ENCODE measurements around the gene CFAP58.

The CFAP58 gene

GRCh38 chr10:104323085-104323484 lies 30.5 kb upstream of the CFAP58 start:
- TF ChIP-seq, protein P1, sequence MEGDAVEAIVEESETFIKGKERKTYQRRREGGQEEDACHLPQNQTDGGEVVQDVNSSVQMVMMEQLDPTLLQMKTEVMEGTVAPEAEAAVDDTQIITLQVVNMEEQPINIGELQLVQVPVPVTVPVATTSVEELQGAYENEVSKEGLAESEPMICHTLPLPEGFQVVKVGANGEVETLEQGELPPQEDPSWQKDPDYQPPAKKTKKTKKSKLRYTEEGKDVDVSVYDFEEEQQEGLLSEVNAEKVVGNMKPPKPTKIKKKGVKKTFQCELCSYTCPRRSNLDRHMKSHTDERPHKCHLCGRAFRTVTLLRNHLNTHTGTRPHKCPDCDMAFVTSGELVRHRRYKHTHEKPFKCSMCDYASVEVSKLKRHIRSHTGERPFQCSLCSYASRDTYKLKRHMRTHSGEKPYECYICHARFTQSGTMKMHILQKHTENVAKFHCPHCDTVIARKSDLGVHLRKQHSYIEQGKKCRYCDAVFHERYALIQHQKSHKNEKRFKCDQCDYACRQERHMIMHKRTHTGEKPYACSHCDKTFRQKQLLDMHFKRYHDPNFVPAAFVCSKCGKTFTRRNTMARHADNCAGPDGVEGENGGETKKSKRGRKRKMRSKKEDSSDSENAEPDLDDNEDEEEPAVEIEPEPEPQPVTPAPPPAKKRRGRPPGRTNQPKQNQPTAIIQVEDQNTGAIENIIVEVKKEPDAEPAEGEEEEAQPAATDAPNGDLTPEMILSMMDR (IDR thresholded peaks at IDR 0.05; ENCODE audit: low read depth, low read length), result no peak
- no peak for DNase-seq (ENCODE audit: extremely low read depth, low read depth)

DNA sequence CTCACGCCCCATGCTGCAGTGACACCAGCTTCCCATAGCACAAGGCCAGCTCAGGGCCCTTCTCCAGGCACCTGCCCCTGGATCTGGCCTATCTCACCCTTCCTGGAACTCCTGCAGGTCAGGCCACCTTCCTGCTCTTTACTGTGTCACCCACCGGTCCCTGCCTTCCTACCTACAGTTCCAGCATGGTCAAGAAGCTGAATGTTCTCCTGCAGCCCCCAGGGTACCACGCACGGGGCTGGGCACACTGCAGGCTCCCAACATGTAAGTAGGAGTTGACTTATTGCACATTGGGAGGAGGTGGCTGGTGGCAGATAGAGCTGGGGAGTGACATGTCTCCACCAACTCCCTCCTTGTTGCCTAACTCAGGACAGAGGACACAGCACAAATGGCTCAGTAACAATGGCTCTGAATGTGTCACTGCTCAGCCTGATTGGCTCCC lies 29.9 kb upstream of the CFAP58 start:
- TF ChIP-seq, protein P1 (IDR thresholded peaks at IDR 0.05; ENCODE audit: low read depth, low read length), result no peak
- no peak for DNase-seq (ENCODE audit: extremely low read depth, low read depth)

DNA sequence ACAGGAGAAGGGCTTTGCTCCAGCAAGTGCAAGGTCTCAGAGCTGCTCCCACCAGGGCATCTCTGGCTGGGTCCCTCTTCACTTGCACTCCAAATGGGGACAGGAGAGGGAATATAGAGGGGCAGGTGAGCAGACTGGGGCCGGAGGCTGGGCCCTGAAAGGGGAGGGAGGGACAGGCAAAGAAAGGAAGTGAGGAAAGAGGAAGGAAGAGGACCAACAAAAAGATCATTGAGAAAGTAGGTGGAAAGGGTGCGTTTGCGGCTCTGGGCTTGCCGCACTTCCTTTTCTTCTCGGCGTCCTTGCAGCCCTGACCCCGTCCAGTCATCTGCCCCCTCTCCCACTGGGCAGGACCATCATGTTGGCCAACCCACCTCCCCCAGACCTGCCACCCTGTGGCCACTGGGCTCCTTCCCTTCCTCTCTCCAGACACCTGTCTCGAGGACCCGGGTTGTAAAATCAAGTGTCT lies 29.4 kb upstream of the CFAP58 start:
- TF ChIP-seq, protein P1 (IDR thresholded peaks at IDR 0.05; ENCODE audit: low read depth, low read length), result no peak
- no peak for DNase-seq (ENCODE audit: extremely low read depth, low read depth)

- no peak for DNase-seq (ENCODE audit: extremely low read depth, low read depth)
- TF ChIP-seq, protein P1 (IDR thresholded peaks at IDR 0.05; ENCODE audit: low read depth, low read length), result no peak
These were observed 28.7 kb upstream of the CFAP58 start for GRCh38 chr10:104324931-104325330.

DNA sequence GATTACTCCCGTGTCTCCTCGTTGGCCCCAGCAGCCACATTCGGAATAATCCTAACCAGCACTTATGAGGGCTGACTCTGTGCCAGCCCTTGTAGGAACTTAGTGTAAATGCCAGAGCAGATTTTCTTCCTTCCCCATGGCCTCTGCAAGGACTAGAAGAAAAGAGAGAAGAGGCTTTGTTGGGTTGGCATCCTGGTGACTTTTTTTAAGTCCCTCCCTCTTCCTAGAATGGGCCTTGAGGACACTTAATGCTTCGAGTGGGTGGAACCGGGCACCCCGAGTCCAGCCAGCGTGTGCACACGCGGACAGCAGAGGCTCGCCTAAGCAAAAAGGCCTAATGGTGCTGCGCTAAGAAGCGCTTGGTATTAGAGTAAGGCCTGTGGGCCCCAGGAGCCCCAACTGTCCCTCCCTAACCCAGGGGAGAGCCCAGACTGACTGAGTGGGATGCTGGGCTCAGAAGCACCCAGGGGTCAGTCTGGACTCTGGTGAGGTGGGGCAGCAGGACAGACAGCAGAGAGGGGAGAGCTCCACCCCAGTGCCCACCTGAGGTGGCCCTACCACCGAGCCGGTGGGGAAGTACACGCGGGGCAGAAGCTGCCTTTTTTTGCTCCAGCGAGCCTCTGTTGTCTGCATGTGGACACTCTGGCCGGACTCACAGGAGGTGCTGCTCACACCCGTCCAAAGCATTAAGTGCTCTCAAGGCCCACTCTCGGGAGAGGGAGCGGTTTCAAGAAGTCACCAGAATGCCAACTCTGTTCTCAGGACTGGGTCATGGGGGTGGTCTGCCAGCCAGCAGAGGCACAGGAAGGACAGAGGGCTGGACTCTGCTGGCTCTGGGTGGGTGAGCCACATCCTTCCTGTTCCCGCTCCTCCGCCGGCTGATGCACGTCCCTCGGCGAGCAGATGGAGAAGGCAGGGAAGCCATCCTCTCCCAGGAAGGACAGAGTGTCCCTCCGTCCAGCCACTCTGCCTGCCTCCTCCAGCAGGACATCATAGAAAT lies 27.9 kb upstream of the CFAP58 start:
- TF ChIP-seq, protein P1 (IDR thresholded peaks at IDR 0.05; ENCODE audit: low read depth, low read length), result no peak
- DNase-seq (ENCODE audit: extremely low read depth, low read depth), result no peak

GRCh38 chr10:104326991-104327610 lies 26.5 kb upstream of the CFAP58 start:
- TF ChIP-seq, protein P1 (IDR thresholded peaks at IDR 0.05; ENCODE audit: low read depth, low read length), result no peak
- DNase-seq (ENCODE audit: extremely low read depth, low read depth), result no peak

Data from AG09319 (cell line).